Thoracic aorta endothelial cell (primary cell): ENCODE data around the gene PDE1C. TPM values are rescaled to one million over a fixed set of nuclear protein-coding genes. Genes with fewer than 3 reads are reported as not detected.

ENCODE experiments used
- total RNA-seq: library from RNA; depleted of rRNA; stranded (reverse); fragments of >200 nt; gene quantifications from 2 replicates; pipeline ENCODE4 v1.2.3, GENCODE V29; 2012

The PDE1C gene
- total RNA-seq: 0.13 and 0.43 TPM in 2 replicates

GRCh38 chr7:32070406-32071360 lies at the start of gene PDE1C:
TSS of gene PDE1C (minus strand) at chr7:32070407.

